Measurements from ENCODE around the gene NPR2.

GRCh38 chr9:35801328-35802128, 10.1 kb downstream of the NPR2 start:
- TF ChIP-seq CTCF (IDR thresholded peaks at IDR 0.05) (no peak), EP300 (IDR thresholded peaks at IDR 0.05) (no peak), POLR2A (IDR thresholded peaks at IDR 0.05) (no peak)
